IMR-90 (cell line): ENCODE measurements around the gene FAM149A. TPM values are rescaled to one million over a fixed set of nuclear protein-coding genes. Genes with fewer than 3 reads are reported as not detected.
A peak's percentile ranks its signal among the peaks of the same experiment; 100 is the strongest.

ENCODE experiments used
- ATAC-seq: fragments of 200-7000 bp; cut with Tn5 transposase; 2 replicates; pipeline ENCODE4 v1.9.1; 2020; ENCODE audit warnings: low read depth, mild to moderate bottlenecking, moderate library complexity
- BruUV-seq: library from RNA; stranded (reverse); fragments of 400-500 nt; replicated peaks from 2 replicates; lab custom pipeline; 2021; lab: Mats Ljungman, UMichigan
- CTCF ChIA-PET: fragments of 300-600 bp; formaldehyde crosslinking; extraction: SDS; loops from one replicate; lab custom pipeline; 2021; ENCODE audit warnings: antibody characterized with exemption; lab: Yijun Ruan, JAX
- POLR2A ChIA-PET: fragments of 300-600 bp; sonication (Branson Sonifier 250); formaldehyde crosslinking; loops from one replicate; lab custom pipeline; 2022; ENCODE audit warnings: antibody characterized with exemption; ENCODE audit not compliant: unreplicated experiment; lab: Charles Lee
- DNase-seq: peaks from one replicate; pipeline ENCODE4 v3.0.0; 2013
- H2AFZ ChIP-seq: replicated peaks from 2 replicates; pipeline ENCODE3; 2013; ENCODE audit warnings: low read length, mild to moderate bottlenecking; ENCODE audit not compliant: poor library complexity
- H2AK5ac ChIP-seq: 2 replicates; pipeline ENCODE4 v1.6.1; 2013; ENCODE audit warnings: low read depth, low read length, inconsistent platforms
- H2AK9ac ChIP-seq: replicated peaks from 2 replicates; pipeline ENCODE3; 2013; ENCODE audit warnings: mild to moderate bottlenecking, low read depth, low read length, moderate library complexity; ENCODE audit not compliant: poor library complexity
- H2BK120ac ChIP-seq: 2 replicates; pipeline ENCODE4 v1.6.1; 2013; ENCODE audit warnings: low read depth, low read length, inconsistent platforms
- H2BK15ac ChIP-seq: 3 replicates; pipeline ENCODE4 v1.6.1; 2013; ENCODE audit warnings: low read depth, low read length, inconsistent platforms
- H2BK20ac ChIP-seq: 2 replicates; pipeline ENCODE4 v1.6.1; 2013; ENCODE audit warnings: low read depth, mild to moderate bottlenecking, inconsistent platforms, low read length, moderate library complexity
- H2BK5ac ChIP-seq: 2 replicates; pipeline ENCODE4 v1.6.1; 2013; ENCODE audit warnings: mild to moderate bottlenecking, low read depth, low read length, inconsistent platforms; ENCODE audit not compliant: poor library complexity, severe bottlenecking
- H3K14ac ChIP-seq: replicated peaks from 2 replicates; pipeline ENCODE4 v1.6.1; 2013; ENCODE audit warnings: low read depth, low read length, inconsistent platforms
- H3K18ac ChIP-seq: 2 replicates; pipeline ENCODE4 v1.6.1; 2013; ENCODE audit warnings: low read depth, low read length, control low read depth
- H3K23ac ChIP-seq: 2 replicates; pipeline ENCODE4 v1.6.1; 2013; ENCODE audit warnings: low read depth, low read length, inconsistent platforms
- H3K27ac ChIP-seq: 2 replicates; pipeline ENCODE4 v1.5.1; 2013; ENCODE audit warnings: mild to moderate bottlenecking, control low read depth, low read length; ENCODE audit not compliant: insufficient read depth
- H3K27me3 ChIP-seq: 2 replicates; pipeline ENCODE4 v1.6.1; 2013; ENCODE audit warnings: low read length; ENCODE audit not compliant: control insufficient read depth, insufficient read depth
- H3K36me3 ChIP-seq: 2 replicates; pipeline ENCODE4 v1.6.1; 2013; ENCODE audit warnings: low read length, mixed read lengths; ENCODE audit not compliant: control insufficient read depth, insufficient read depth
- H3K4ac ChIP-seq: 2 replicates; pipeline ENCODE4 v1.6.1; 2013; ENCODE audit warnings: low read depth, low read length, inconsistent platforms
- H3K4me1 ChIP-seq: 2 replicates; pipeline ENCODE4 v1.6.1; 2013; ENCODE audit warnings: low read length, mixed read lengths; ENCODE audit not compliant: control insufficient read depth, insufficient read depth
- H3K4me2 ChIP-seq: 2 replicates; pipeline ENCODE4 v1.6.1; 2013; ENCODE audit warnings: low read depth, mild to moderate bottlenecking, control low read depth, low read length, moderate library complexity
- H3K4me3 ChIP-seq: 2 replicates; pipeline ENCODE4 v1.5.1; 2013; ENCODE audit warnings: low read depth, mild to moderate bottlenecking, control low read depth, low read length, moderate library complexity; ENCODE audit not compliant: insufficient read depth
- H3K56ac ChIP-seq: 2 replicates; pipeline ENCODE4 v1.6.1; 2013; ENCODE audit warnings: low read length, inconsistent platforms; ENCODE audit not compliant: insufficient read depth; ENCODE audit errors: extremely low read depth
- H3K79me1 ChIP-seq, 2 experiments: 2 replicates each; pipeline ENCODE4 v1.6.1; 2013; ENCODE audit warnings: low read length in 2 of 2, inconsistent platforms in 1 of 2, low read depth in 1 of 2
- H3K9ac ChIP-seq: 2 replicates; pipeline ENCODE4 v1.6.1; 2013; ENCODE audit warnings: low read depth, low read length, control low read depth
- H3K9me1 ChIP-seq: 2 replicates; pipeline ENCODE4 v1.6.1; 2013; ENCODE audit warnings: low read length, inconsistent platforms; ENCODE audit not compliant: insufficient read depth
- H3K9me3 ChIP-seq: 2 replicates; pipeline ENCODE4 v1.6.1; 2013; ENCODE audit warnings: low read length; ENCODE audit not compliant: control insufficient read depth, insufficient read depth
- H4K20me1 ChIP-seq: 2 replicates; pipeline ENCODE4 v1.6.1; 2013; ENCODE audit warnings: low read length, inconsistent platforms; ENCODE audit not compliant: insufficient read depth
- H4K5ac ChIP-seq: 2 replicates; pipeline ENCODE4 v1.6.1; 2013; ENCODE audit warnings: mild to moderate bottlenecking, low read depth, low read length, control low read depth
- H4K8ac ChIP-seq, 2 experiments: 2 replicates each; pipeline ENCODE4 v1.6.1; 2013; ENCODE audit warnings: low read depth in 2 of 2, low read length in 2 of 2, control low read depth in 1 of 2, inconsistent platforms in 1 of 2
- H4K91ac ChIP-seq: 2 replicates; pipeline ENCODE4 v1.6.1; 2013; ENCODE audit warnings: low read depth, low read length, inconsistent platforms; ENCODE audit not compliant: insufficient read depth
- CTCF ChIP-seq: conservative IDR thresholded peaks from 2 replicates; pipeline ENCODE4 v1.5.1; 2012; ENCODE audit warnings: mild to moderate bottlenecking, low read depth, low read length, improper control_type of control experiment
- ELK1 ChIP-seq: fragments of 150-350 bp; IDR thresholded peaks from 2 replicates; pipeline ENCODE4 v1.6.1; 2016; ENCODE audit warnings: low read depth, mild to moderate bottlenecking, low read length, moderate library complexity, borderline replicate concordance
- MAFK ChIP-seq: IDR thresholded peaks from 2 replicates; pipeline ENCODE4 v1.6.1; 2012; ENCODE audit warnings: low read depth, low read length, improper control_type of control experiment
- MAZ ChIP-seq: IDR thresholded peaks from 2 replicates; pipeline ENCODE4 v1.6.1; 2012; ENCODE audit warnings: low read depth, mild to moderate bottlenecking, low read length, improper control_type of control experiment, moderate library complexity, borderline replicate concordance
- NFE2L2 ChIP-seq: fragments of 150-350 bp; IDR thresholded peaks from 2 replicates; pipeline ENCODE4 v1.6.1; 2016; ENCODE audit warnings: low read depth, mild to moderate bottlenecking, low read length
- RAD21 ChIP-seq: IDR thresholded peaks from 2 replicates; pipeline ENCODE4 v1.6.1; 2012; ENCODE audit warnings: low read length, improper control_type of control experiment
- WGBS, 2 experiments: methylation state at CpG; one replicate each; pipeline versions ENCODE4 v1.1.5 to v1.1.7; 2013; ENCODE audit warnings: missing lambda C conversion rate in 2 of 2; ENCODE audit not compliant: insufficient read length in 1 of 2; ENCODE audit errors: extremely low coverage in 2 of 2; 5-methylcytosine and 5-hydroxymethylcytosine counted together
- dilution Hi-C: fragments of 300-500 bp; cut with HindIII; formaldehyde crosslinking; loops from one replicate; pipeline ENCODE4 v1.14.3; 2018; ENCODE audit warnings: low sequenced_read_pairs; ENCODE audit not compliant: unreplicated experiment
- in situ Hi-C: fragments of 300-500 bp; cut with MboI; formaldehyde crosslinking; loops from 3 replicates; pipeline ENCODE4 v1.14.3; 2019; ENCODE audit warnings: low sequenced_read_pairs, inconsistent platforms, mixed read lengths
- intact Hi-C: fragments of 100-400 bp; cut with micrococcal nuclease; formaldehyde crosslinking; loops from 2 replicates; pipeline ENCODE4 v1.10.0; 2022
- polyA plus RNA-seq, 3 experiments: library from polyadenylated mRNA; depleted of rRNA; stranded (reverse); fragments of >200 nt; gene quantifications; 2 replicates each; pipeline ENCODE4 v1.2.3, GENCODE V29; 2012; ENCODE audit warnings: low replicate concordance in 1 of 3
- total RNA-seq: library from RNA; depleted of rRNA; stranded (reverse); fragments of >200 nt; gene quantifications from 2 replicates; pipeline ENCODE4 v1.2.3, GENCODE V29; 2012

FAM149A gene
- total and polyA plus RNA-seq, 2 of the 4 experiments (the other 2 are of a cell fraction) = 0.54 to 0.70 TPM

DNA sequence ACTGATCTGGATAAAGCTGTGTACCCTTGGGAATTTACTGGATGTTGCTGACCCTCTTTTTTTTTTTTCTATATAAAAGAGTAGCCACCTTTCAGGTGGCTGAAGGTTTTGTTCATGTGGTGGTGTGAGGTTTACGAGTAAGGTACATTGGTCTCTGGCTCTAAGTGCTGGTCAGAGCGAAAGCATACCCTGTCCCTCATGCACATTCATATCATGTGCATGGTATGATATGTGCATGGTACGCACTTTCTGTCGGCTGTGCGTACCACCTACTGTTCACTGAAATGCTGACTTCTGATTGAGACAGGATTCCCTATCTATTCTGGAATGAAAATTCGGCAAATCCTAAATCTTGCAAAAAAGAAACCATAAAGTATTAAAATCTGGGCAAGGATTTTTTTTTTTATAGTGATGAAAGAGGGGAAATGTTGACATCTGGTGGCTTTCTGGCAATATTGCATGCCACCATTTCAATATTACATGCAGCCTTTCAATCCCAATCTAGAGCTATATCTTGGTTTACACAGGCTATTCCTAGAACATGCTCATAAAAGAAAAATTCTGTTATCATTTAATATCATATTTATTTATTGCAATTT is 32.8 kb downstream of the FAM149A start:
- Histone ChIP-seq H3K18ac (no peak overlapping the region), H2BK20ac (no peak overlapping the region), H3K36me3 (no peaks in the 10 kb centered on the region), H2BK5ac (no peak overlapping the region), H3K27me3 (peaks cover 2% of the 10 kb centered on the region; the same call in 1 of the 2 replicates), H3K23ac (no peak overlapping the region), H3K4me2 (peak overlapping the region; percentile 60; the same call in 1 of the 2 replicates), H3K9me1 (no peaks in the 10 kb centered on the region), H2AFZ (peak overlapping the region; percentile 51), H3K79me1 (no peaks in the 10 kb centered on the region), H3K56ac (no peak overlapping the region), H2AK5ac (no peak overlapping the region), H3K4ac (no peak overlapping the region), H3K4me3 (no peak overlapping the region), H3K27ac (no peak overlapping the region), H4K8ac (no peak overlapping the region), H2BK15ac (no peak overlapping the region), H3K9ac (no peak overlapping the region), H3K4me1 (no peaks in the 10 kb centered on the region), H2BK120ac (no peak overlapping the region), H3K14ac (no peak overlapping the region), H4K20me1 (no peaks in the 10 kb centered on the region), H4K91ac (no peak overlapping the region), H2AK9ac (no peak overlapping the region), H4K5ac (no peak overlapping the region), H3K9me3 (no peaks in the 10 kb centered on the region)
- in situ Hi-C loops = no loop called here
- DNase-seq (peak; percentile 27), ATAC-seq (peak; percentile 68)
- intact Hi-C loops = loop anchor here (1.0 to 10.0 kb wide), 3 partner anchors 69 to 505 kb away; no protein-coding TSS in a partner anchor
- dilution Hi-C loops = no loop called here
- TF ChIP-seq NFE2L2 = no peak
- no peak for TF ChIP-seq ELK1
- no peak for TF ChIP-seq MAZ
- TF ChIP-seq MAFK = no peak
- TF ChIP-seq CTCF = peak; percentile 51
- peak; percentile 54 for TF ChIP-seq RAD21
- ChIA-PET CTCF (interaction anchor here (0.5 to 2.3 kb wide), 14 partner anchors 18 to 750 kb away, joined by 3 to 8 read pairs (median 3); partner anchors contain the start of gene TLR3), POLR2A (no interaction called here)
- no TSS peak for BruUV-seq
- no CpG with 5 or more reads among the region's 6 CpGs for WGBS, 2 experiments
